Left lobe of liver (tissue), 2 donors: Measurements from ENCODE around the gene P2RX7. TPM values are rescaled to one million over a fixed set of nuclear protein-coding genes. Genes with fewer than 3 reads are reported as not detected.

Experiments
- ATAC-seq: fragments of 200-7000 bp; cut with Tn5 transposase; one replicate; pipeline ENCODE4 v1.9.1; 2020; ENCODE audit warnings: mild to moderate bottlenecking, moderate library complexity
- DNase-seq: peaks from one replicate; pipeline ENCODE4 v3.0.0-alpha.2; 2020; ENCODE audit warnings: low spot score
- total RNA-seq: library from RNA; stranded (reverse); gene quantifications from one replicate; pipeline ENCODE4 v1.2.1, GENCODE V29; 2021
- donor health status: DM: no; HTN: no; CAD: no; lungs with moderate emphysema.
- donor health status: DM: no; HTN: yes; CAD: no.

Gene P2RX7
- 3.5 TPM for total RNA-seq

GRCh38 chr12:121132601-121133481 lies at the start of gene P2RX7:
Gene P2RX7 (plus strand): TSS chr12:121132876. CDS start chr12:121132971, 95 bp downstream.
- DNase-seq, result peak; percentile 87
- ATAC-seq, result peak; percentile 77

- no peak for ATAC-seq
These were observed 48.4 kb upstream of the P2RX7 start for GRCh38 chr12:121084229-121084628.

GRCh38 chr12:121085069-121085468 lies 47.6 kb upstream of the P2RX7 start:
- ATAC-seq (no peak), DNase-seq (no peak)

More at GRCh38 chr12:121084229-121084628, 48.4 kb upstream of the P2RX7 start:
- no peak for DNase-seq

- DNase-seq (no peak), ATAC-seq (no peak)
These were observed 46.9 kb upstream of the P2RX7 start for GRCh38 chr12:121085506-121086353.

GRCh38 chr12:121086781-121087295 lies 45.8 kb upstream of the P2RX7 start:
- ATAC-seq, result no peak
- DNase-seq, result no peak

- ATAC-seq (no peak), DNase-seq (no peak)
These were observed 45.0 kb upstream of the P2RX7 start for GRCh38 chr12:121087467-121088194.

GRCh38 chr12:121088195-121088585 lies 44.5 kb upstream of the P2RX7 start:
- ATAC-seq, result no peak
- no peak for DNase-seq

GRCh38 chr12:121089031-121089812 lies 43.5 kb upstream of the P2RX7 start:
- peak; percentile 82 for ATAC-seq
- DNase-seq, result peak; percentile 53

- no peak for DNase-seq
- no peak for ATAC-seq
These were observed 42.8 kb upstream of the P2RX7 start for GRCh38 chr12:121089813-121090430.

GRCh38 chr12:121090586-121091514 lies 41.8 kb upstream of the P2RX7 start:
- ATAC-seq (no peak), DNase-seq (no peak)

GRCh38 chr12:121092034-121092433 lies 40.6 kb upstream of the P2RX7 start:
- DNase-seq, result no peak
- no peak for ATAC-seq

GRCh38 chr12:121093487-121093891 lies 39.2 kb upstream of the P2RX7 start:
- DNase-seq, result no peak
- no peak for ATAC-seq

- DNase-seq (peak; percentile 72), ATAC-seq (peak; percentile 99)
These were observed 37.0 kb upstream of the P2RX7 start for GRCh38 chr12:121095544-121096198.

- ATAC-seq (peak; percentile 33), DNase-seq (no peak)
These were observed 36.4 kb upstream of the P2RX7 start for GRCh38 chr12:121096199-121096798.

GRCh38 chr12:121099779-121100178 lies 32.9 kb upstream of the P2RX7 start:
- no peak for ATAC-seq
- DNase-seq, result no peak

GRCh38 chr12:121102307-121102706 lies 30.4 kb upstream of the P2RX7 start:
- ATAC-seq (no peak), DNase-seq (no peak)

GRCh38 chr12:121107681-121108080 lies 25.0 kb upstream of the P2RX7 start:
- ATAC-seq (no peak), DNase-seq (no peak)

- DNase-seq, result no peak
These were observed 24.2 kb upstream of the P2RX7 start for GRCh38 chr12:121108492-121108891.

More at GRCh38 chr12:121108492-121108891, 24.2 kb upstream of the P2RX7 start:
- ATAC-seq, result no peak
